OCI-M1 (cell line): ENCODE data around the gene ALOX15.
"Not testable (repeated sequence)": the region's sequence is repeated elsewhere in the genome, so short reads cannot be mapped to it uniquely, and the experiment has no call there.

Experiments used
- DNase-seq: peaks from one replicate; lab custom pipeline; 2025; lab: John Stamatoyannopoulos, UW

ALOX15 gene

DNA sequence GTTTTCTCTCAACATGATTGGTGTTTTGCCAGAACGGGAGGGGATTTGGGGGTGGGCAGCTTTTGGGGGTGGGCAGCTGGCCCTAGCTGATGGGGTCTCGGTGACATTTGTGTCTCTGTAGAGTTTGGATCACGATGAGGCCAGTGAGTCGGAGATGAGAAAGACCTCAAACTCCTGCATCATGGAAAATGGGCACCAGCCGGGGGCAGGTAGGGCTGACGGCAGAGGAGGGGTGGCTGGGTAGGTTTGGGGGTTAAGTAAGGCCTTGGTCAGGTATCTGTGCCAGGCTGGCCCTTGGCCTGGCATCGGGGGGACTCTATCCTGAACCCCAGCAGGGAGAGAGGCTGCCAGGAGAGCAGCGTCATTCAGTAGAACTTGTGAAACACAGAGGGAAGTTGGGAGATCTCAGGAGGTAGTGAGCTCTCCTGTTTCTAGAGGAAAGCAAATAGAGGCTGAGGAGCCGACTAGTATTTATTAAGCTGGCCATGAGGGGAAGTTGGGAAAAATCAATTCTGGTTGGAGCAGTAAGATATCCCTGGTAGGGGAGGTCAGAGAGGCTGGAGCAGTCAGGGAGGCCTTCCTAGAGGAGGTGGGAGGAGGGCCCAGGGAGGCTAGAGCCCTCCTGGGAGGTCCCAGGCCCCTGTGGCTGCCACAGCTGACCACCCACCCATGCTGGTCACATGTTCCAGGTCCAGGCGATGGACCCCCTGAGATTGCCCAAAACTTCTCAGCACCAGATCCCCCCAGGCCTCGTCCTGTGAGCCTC lies 49.1 kb downstream of the ALOX15 start:
- no peak for DNase-seq

- no peak for DNase-seq
These were observed 49.9 kb downstream of the ALOX15 start for GRCh38 chr17:4591529-4591928.

DNA sequence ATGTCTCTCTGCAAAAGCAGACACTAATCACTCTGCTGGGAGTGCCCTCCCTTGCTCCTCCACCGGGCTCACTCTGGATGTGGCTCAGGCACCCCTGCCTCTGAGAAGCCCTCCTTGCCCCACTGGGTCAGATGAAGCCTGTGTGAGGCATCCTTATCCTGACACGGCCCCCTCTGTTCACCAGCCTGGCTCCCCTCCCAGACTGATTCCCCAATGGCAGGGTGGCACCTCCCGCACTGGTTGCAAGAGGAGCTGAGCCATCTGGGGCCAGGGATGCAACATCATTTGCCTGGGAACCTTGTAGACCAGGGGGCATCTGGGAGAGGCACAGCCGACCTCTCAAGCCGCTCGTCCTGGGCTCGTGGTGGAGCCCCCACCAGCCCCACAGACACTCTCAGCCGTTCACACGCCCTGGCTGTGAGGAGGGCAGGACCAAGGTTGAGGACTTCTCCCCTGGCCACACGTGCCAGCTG lies 50.5 kb downstream of the ALOX15 start:
- DNase-seq, result no peak

DNA sequence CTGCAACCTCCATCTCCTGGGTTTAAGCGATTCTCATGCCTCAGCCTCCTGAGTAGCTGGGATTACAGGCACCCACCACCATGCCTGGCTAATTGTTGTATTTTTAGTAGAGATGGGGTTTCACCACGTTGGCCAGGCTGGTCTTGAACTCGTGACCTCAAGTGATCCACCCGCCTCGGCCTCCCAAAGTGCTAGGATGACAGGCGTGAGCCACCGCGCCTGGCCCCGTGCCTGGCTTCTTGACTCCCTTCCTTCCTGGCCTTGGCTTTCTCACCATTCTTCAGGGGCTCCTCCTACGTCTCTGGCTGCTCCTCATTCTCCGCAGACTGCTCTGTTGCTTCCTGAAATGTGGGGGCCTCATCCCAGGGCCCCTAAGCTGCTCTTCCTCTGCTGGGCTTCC lies 51.4 kb downstream of the ALOX15 start:
- not testable (repeated sequence) for DNase-seq

DNA sequence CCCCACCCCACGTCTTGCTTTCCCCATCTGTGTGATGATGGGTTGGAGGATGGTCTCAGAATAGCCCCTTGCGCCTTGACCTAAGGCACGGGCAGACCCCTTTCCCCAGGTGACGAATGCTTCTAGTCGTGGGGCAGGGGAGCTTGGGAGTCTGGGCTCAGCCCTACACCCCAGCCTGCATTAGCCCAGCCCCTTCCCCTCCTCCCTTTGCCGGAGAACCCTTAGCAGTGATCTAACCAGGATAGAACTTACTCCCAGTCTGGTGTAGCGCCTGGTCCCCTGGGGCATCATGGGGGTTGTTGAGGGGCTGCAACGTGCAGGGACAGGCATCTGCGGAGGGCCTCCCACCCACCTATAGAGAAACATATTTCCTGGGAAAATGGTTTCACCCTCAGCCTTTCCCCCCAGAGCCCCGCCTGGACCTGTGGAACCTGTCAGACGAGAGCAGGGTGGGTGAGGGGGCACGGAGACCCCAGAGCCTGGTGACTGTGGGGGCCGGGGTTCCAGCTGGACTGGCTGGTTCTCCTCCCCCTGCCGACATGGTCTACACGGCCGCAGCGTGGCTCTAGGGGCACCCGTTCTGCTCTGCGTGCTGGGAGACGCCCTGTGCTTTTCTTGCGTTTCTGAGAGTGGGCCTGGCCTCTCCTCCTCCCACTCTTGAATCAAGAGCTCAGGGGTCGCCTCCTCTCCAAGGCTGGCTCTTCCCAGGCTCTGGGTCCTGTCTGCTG lies 52.4 kb downstream of the ALOX15 start:
- no peak for DNase-seq

- DNase-seq, result no peak
These were observed 53.1 kb downstream of the ALOX15 start for GRCh38 chr17:4588391-4588790.

GRCh38 chr17:4587803-4588202 lies 53.7 kb downstream of the ALOX15 start:
- DNase-seq, result peak; percentile 85

- DNase-seq, result no peak
These were observed 54.3 kb downstream of the ALOX15 start for GRCh38 chr17:4587195-4587594.

DNA sequence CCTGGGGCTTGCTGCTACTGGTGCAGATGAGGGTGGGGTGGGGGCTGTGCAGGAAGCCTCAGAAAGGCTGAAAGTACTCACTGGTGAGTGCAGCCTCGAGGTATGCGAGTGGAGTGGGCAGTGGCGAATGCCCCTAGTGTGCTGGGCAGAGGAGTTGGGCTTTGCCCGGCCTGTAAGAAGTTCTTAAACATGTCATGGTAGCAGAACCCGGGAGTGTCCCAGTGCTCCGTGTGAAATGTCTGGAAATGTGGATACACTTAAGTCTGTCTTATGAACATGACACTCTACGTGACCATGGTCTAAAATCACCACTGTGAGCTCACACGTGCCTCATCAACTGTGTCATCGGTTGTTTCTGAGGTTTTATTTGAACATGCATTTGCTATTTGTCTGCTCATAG lies 55.4 kb downstream of the ALOX15 start:
- DNase-seq, result no peak

GRCh38 chr17:4585638-4585994 lies 55.9 kb downstream of the ALOX15 start:
- DNase-seq, result no peak

GRCh38 chr17:4584917-4585637 lies 56.4 kb downstream of the ALOX15 start:
- no peak for DNase-seq

GRCh38 chr17:4584101-4584916 lies 57.2 kb downstream of the ALOX15 start, which contains the start of gene SMTNL2:
TSS of gene SMTNL2 (plus strand) at chr17:4584529. CDS start at chr17:4584606, 77 bp downstream.
- DNase-seq, result no peak

DNA sequence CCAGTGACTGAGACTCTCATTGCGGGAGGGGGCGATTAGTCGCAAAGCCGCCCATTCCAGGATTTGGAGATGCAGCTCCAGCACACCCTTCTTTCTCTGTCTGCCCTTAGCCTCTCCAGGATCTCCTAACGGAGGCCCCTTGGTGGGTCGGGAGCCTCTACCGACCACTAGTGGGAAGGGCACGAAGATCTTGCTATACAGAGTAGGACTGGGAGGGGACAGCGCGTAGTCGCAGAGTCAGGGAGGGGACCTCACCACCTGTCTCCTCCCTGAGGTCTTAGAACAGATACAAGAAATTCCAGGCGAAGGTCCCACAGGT lies 57.7 kb downstream of the ALOX15 start:
- DNase-seq, result no peak

DNA sequence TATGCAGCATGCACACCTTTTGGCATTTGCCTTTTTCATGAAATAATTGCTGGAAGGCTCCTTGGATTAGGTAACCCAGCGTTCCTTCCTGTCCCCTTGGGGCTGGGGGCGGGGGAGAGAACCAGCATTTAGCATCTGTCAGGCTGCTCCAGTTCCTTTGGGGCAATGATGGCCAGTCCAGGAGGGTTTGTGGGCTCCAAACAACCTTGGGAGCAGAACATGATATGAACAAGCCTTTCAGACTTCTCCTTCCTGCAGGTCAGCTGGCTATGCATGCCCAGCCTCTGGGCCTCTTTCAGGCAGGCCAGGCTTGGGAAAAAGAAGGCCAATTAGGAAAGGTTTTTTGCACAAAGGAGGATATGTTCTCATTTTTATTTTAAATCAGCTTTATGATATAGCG lies 58.3 kb downstream of the ALOX15 start:
- no peak for DNase-seq

GRCh38 chr17:4582691-4583090 lies 58.8 kb downstream of the ALOX15 start:
- no peak for DNase-seq

GRCh38 chr17:4582101-4582501 lies 59.4 kb downstream of the ALOX15 start:
- DNase-seq, result no peak
